K562 (cell line): ENCODE results near the gene RAI1. TPM values are rescaled to one million over a fixed set of nuclear protein-coding genes. Genes with fewer than 3 reads are reported as not detected.

ENCODE experiments used
- BACH1 ChIP-seq: fragments of 200-800 bp; sonication (Bioruptor generic); IDR thresholded peaks from 2 replicates; pipeline ENCODE4 v1.6.1; 2016; ENCODE audit warnings: missing genetic modification characterization, missing compliant biosample characterization
- CHD2 ChIP-seq: IDR thresholded peaks from 2 replicates; pipeline ENCODE4 v1.6.1; 2011; ENCODE audit warnings: low read depth, low read length
- FOSL1 ChIP-seq: fragments of 200-800 bp; sonication (Bioruptor generic); conservative IDR thresholded peaks from 2 replicates; pipeline ENCODE4 v1.6.1; 2016; ENCODE audit warnings: missing genetic modification characterization, missing compliant biosample characterization
- FOXK2 ChIP-seq, 2 experiments: fragments of 450-650 bp; IDR thresholded peaks in 1 of 2; conservative IDR thresholded peaks in 1 of 2; 2 replicates each; pipeline ENCODE4 v1.6.1; 2016; ENCODE audit warnings: low read depth in 2 of 2, mild to moderate bottlenecking in 1 of 2
- GATAD2B ChIP-seq: fragments of 450-650 bp; IDR thresholded peaks from 2 replicates; pipeline ENCODE4 v1.6.1; 2017; ENCODE audit warnings: mild to moderate bottlenecking, borderline replicate concordance
- HMGN3 ChIP-seq: IDR thresholded peaks from 2 replicates; pipeline ENCODE4 v1.6.1; 2011; ENCODE audit warnings: borderline replicate concordance, low read depth, mild to moderate bottlenecking, mixed read lengths, low read length; ENCODE audit not compliant: insufficient read length; ENCODE audit errors: extremely low read depth
- MTF1 ChIP-seq: fragments of 250-450 bp; sonication (Bioruptor Pico); IDR thresholded peaks from 2 replicates; pipeline ENCODE4 v1.9.0; 2021; ENCODE audit warnings: moderate library complexity, mild to moderate bottlenecking, inconsistent platforms, borderline replicate concordance
- PURB ChIP-seq: sonication (generic); formaldehyde crosslinking; IDR thresholded peaks from 2 replicates; pipeline ENCODE4 v1.9.0; 2021; ENCODE audit warnings: low read depth, mild to moderate bottlenecking, missing genetic modification reagents
- ZC3H11A ChIP-seq: IDR thresholded peaks from 2 replicates; pipeline ENCODE4 v1.6.1; 2012; ENCODE audit warnings: low read depth, low read length, improper control_type of control experiment
- ZNF316 ChIP-seq: fragments of 450-650 bp; IDR thresholded peaks from 2 replicates; pipeline ENCODE4 v1.6.1; 2016
- ZSCAN29 ChIP-seq: fragments of 450-650 bp; IDR thresholded peaks from 2 replicates; pipeline ENCODE4 v1.6.1; 2017
- polyA plus RNA-seq, 8 experiments: library from polyadenylated mRNA; depleted of rRNA in 4 of 8; stranded (reverse) in 5 of 8; unstranded in 3 of 8; fragments of >200 nt; fragmentation: Nextera tagmentation in 2 of 8; fragmentation: Illumina TruSeq in 1 of 8; extraction: Ambion mirVana in 2 of 8; extraction: Trizol in 1 of 8; gene quantifications; 2 replicates each; pipeline versions ENCODE4 v1.2.1 to v1.2.3, GENCODE V29; 2011 to 2014; ENCODE audit warnings: inconsistent platforms in 1 of 8, missing spikeins in 1 of 8
- total RNA-seq, 7 experiments: library from RNA; depleted of rRNA in 6 of 7; stranded (reverse); fragments of >200 nt in 6 of 7; fragmentation: Illumina TruSeq in 2 of 7; extraction: Trizol in 2 of 7; gene quantifications; 2 replicates each; pipeline versions ENCODE4 v1.2.1 to v1.2.3, GENCODE V29; 2011 to 2021; ENCODE audit warnings: low replicate concordance in 1 of 7
- TF ChIP-seq, protein P1 (sequence below), 3 experiments: fragments of 200-800 bp in 1 of 3; fragments of 250-450 bp in 1 of 3; fragments of 450-650 bp in 1 of 3; sonication (Bioruptor Pico) in 1 of 3; sonication (Bioruptor generic) in 1 of 3; formaldehyde crosslinking in 1 of 3; IDR thresholded peaks; 2 replicates each; pipeline versions ENCODE4 v1.6.1 to v1.8.0; 2016 to 2022; ENCODE audit warnings: mild to moderate bottlenecking in 2 of 3, missing genetic modification characterization in 2 of 3, missing compliant biosample characterization in 1 of 3, moderate library complexity in 1 of 3
- TF ChIP-seq, protein P2 (sequence below): fragments of 450-650 bp; IDR thresholded peaks from one replicate; pipeline ENCODE4 v1.6.1; 2018; ENCODE audit warnings: mild to moderate bottlenecking, moderate library complexity; ENCODE audit not compliant: partially characterized antibody
- TF ChIP-seq, protein P3 (sequence below): sonication (generic); formaldehyde crosslinking; IDR thresholded peaks from 2 replicates; pipeline ENCODE4 v1.9.0; 2022; ENCODE audit warnings: mild to moderate bottlenecking, missing genetic modification reagents
- TF ChIP-seq, protein P4 (sequence below): fragments of 450-650 bp; formaldehyde crosslinking; IDR thresholded peaks from 2 replicates; pipeline ENCODE4 v1.4.0; 2020; ENCODE audit warnings: mild to moderate bottlenecking, moderate library complexity
- TF ChIP-seq, protein P5 (sequence below): sonication (generic); formaldehyde crosslinking; IDR thresholded peaks from 2 replicates; pipeline ENCODE4 v1.8.0; 2022; ENCODE audit warnings: missing genetic modification reagents, mild to moderate bottlenecking, borderline replicate concordance
- TF ChIP-seq, protein P6 (sequence below): fragments of 250-450 bp; sonication (Bioruptor Pico); IDR thresholded peaks from 2 replicates; pipeline ENCODE4 v1.9.0; 2021; ENCODE audit warnings: mild to moderate bottlenecking

Gene RAI1
- total and polyA plus RNA-seq, 9 of the 15 experiments (the other 6 are each of a cell fraction or from before 2014, with no cell fraction given) = 0.68 to 19.9 (median 5.5) TPM

DNA sequence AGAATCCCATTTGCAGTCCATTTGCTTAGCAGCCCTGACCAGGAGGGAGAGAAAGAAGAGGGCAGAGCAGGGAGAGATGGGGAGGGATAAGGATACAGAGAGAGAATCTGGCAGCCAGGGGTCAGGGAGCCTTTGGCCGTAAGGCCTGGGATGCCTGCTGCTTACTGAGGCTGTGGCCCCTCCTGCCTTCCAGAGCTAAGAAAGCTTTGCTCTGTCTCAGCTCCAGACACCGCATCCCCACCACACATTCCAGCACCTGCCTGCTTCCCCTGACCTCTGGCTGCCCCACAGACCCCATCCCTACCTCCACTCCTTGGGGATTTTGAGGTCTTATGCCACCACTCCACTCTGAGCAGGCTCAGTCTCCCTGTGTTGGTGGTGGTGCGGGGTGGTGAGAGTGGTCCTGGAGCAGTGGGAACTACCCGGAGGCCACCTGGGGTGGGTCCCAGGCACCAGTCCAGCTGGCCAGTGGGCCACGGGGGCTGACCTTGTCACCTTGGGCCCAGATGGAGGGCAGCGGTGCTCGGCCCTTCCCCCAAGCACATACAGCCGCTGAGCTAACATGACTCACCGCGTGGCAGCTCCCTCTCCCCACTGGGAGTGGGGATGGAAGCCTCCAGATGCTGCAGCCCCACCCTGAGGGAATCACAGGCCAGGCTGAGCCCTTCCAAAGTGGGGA, 58.3 kb downstream of the RAI1 start (continued):
- no peak for TF ChIP-seq GATAD2B
- TF ChIP-seq, protein P1, sequence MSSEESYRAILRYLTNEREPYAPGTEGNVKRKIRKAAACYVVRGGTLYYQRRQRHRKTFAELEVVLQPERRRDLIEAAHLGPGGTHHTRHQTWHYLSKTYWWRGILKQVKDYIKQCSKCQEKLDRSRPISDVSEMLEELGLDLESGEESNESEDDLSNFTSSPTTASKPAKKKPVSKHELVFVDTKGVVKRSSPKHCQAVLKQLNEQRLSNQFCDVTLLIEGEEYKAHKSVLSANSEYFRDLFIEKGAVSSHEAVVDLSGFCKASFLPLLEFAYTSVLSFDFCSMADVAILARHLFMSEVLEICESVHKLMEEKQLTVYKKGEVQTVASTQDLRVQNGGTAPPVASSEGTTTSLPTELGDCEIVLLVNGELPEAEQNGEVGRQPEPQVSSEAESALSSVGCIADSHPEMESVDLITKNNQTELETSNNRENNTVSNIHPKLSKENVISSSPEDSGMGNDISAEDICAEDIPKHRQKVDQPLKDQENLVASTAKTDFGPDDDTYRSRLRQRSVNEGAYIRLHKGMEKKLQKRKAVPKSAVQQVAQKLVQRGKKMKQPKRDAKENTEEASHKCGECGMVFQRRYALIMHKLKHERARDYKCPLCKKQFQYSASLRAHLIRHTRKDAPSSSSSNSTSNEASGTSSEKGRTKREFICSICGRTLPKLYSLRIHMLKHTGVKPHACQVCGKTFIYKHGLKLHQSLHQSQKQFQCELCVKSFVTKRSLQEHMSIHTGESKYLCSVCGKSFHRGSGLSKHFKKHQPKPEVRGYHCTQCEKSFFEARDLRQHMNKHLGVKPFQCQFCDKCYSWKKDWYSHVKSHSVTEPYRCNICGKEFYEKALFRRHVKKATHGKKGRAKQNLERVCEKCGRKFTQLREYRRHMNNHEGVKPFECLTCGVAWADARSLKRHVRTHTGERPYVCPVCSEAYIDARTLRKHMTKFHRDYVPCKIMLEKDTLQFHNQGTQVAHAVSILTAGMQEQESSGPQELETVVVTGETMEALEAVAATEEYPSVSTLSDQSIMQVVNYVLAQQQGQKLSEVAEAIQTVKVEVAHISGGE (CRISPR knock-in tag; IDR thresholded peaks at IDR 0.05) = no peak
- TF ChIP-seq ZNF316 = no peak
- no peak for TF ChIP-seq HMGN3
- TF ChIP-seq, protein P2, sequence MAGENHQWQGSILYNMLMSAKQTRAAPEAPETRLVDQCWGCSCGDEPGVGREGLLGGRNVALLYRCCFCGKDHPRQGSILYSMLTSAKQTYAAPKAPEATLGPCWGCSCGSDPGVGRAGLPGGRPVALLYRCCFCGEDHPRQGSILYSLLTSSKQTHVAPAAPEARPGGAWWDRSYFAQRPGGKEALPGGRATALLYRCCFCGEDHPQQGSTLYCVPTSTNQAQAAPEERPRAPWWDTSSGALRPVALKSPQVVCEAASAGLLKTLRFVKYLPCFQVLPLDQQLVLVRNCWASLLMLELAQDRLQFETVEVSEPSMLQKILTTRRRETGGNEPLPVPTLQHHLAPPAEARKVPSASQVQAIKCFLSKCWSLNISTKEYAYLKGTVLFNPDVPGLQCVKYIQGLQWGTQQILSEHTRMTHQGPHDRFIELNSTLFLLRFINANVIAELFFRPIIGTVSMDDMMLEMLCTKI = no peak
- TF ChIP-seq FOXK2 (conservative IDR thresholded peaks at IDR 0.05 in 1 of 2, IDR thresholded peaks at IDR 0.05 in 1 of 2; ENCODE audit: low read depth in 2 of 2) = no peak
- TF ChIP-seq PURB (CRISPR knock-in tag) = no peak
- TF ChIP-seq, protein P3, sequence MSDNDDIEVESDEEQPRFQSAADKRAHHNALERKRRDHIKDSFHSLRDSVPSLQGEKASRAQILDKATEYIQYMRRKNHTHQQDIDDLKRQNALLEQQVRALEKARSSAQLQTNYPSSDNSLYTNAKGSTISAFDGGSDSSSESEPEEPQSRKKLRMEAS = peak; percentile 45; the same call in 1 of the 2 replicates
- TF ChIP-seq, protein P4, sequence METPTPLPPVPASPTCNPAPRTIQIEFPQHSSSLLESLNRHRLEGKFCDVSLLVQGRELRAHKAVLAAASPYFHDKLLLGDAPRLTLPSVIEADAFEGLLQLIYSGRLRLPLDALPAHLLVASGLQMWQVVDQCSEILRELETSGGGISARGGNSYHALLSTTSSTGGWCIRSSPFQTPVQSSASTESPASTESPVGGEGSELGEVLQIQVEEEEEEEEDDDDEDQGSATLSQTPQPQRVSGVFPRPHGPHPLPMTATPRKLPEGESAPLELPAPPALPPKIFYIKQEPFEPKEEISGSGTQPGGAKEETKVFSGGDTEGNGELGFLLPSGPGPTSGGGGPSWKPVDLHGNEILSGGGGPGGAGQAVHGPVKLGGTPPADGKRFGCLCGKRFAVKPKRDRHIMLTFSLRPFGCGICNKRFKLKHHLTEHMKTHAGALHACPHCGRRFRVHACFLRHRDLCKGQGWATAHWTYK (CRISPR knock-in tag) = no peak
- TF ChIP-seq FOSL1 (tag) = peak; percentile 81
- no peak for TF ChIP-seq BACH1 (tag)
- no peak for TF ChIP-seq CHD2
- no peak for TF ChIP-seq MTF1 (CRISPR knock-in tag)
- no peak for TF ChIP-seq ZC3H11A
- no peak for TF ChIP-seq ZSCAN29
- TF ChIP-seq, protein P5, sequence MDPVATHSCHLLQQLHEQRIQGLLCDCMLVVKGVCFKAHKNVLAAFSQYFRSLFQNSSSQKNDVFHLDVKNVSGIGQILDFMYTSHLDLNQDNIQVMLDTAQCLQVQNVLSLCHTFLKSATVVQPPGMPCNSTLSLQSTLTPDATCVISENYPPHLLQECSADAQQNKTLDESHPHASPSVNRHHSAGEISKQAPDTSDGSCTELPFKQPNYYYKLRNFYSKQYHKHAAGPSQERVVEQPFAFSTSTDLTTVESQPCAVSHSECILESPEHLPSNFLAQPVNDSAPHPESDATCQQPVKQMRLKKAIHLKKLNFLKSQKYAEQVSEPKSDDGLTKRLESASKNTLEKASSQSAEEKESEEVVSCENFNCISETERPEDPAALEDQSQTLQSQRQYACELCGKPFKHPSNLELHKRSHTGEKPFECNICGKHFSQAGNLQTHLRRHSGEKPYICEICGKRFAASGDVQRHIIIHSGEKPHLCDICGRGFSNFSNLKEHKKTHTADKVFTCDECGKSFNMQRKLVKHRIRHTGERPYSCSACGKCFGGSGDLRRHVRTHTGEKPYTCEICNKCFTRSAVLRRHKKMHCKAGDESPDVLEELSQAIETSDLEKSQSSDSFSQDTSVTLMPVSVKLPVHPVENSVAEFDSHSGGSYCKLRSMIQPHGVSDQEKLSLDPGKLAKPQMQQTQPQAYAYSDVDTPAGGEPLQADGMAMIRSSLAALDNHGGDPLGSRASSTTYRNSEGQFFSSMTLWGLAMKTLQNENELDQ = no peak
- TF ChIP-seq, protein P6, sequence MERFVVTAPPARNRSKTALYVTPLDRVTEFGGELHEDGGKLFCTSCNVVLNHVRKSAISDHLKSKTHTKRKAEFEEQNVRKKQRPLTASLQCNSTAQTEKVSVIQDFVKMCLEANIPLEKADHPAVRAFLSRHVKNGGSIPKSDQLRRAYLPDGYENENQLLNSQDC = no peak
